ENCODE results near the gene SETBP1. TPM values are rescaled to one million over a fixed set of nuclear protein-coding genes. Genes with fewer than 3 reads are reported as not detected.

Gene SETBP1
- total RNA-seq, 1 experiment from 2014 or later, result 4.0 TPM

GRCh38 chr18:44917216-44918141 is 236.8 kb downstream of the SETBP1 start:
- Mint-ChIP-seq H3K4me3 (ENCODE audit: unreplicated experiment) (no peak overlapping the region), H3K9me3 (ENCODE audit: unreplicated experiment) (no peaks in the 10 kb centered on the region), H3K4me1 (ENCODE audit: low read depth, unreplicated experiment) (peaks cover 7% of the 10 kb centered on the region), H3K27me3 (ENCODE audit: insufficient read depth, unreplicated experiment) (no peaks in the 10 kb centered on the region), H3K36me3 (ENCODE audit: insufficient read depth, unreplicated experiment) (no peaks in the 10 kb centered on the region), H3K27ac (ENCODE audit: unreplicated experiment) (peak overlapping the region; percentile 44)
- H3K27me3 ChIP-seq (replicated peaks; ENCODE audit: control insufficient read depth, insufficient read depth, low read length), result no peaks in the 10 kb centered on the region
- no peaks in the 10 kb centered on the region for H3K36me3 ChIP-seq (ENCODE audit: control insufficient read depth, insufficient read depth, low read length)
- no peaks in the 10 kb centered on the region for H3K9me3 ChIP-seq
- H3K4me1 ChIP-seq, result 0 out of 2 replicates have a peak, but pooled peaks cover 9% of the 10 kb centered on the region
- H3K4me3 ChIP-seq (ENCODE audit: low read depth, low read length), result no peak overlapping the region
- DNase-seq, result no peak
- BruUV-seq (replicated peaks), result no TSS peak
- ChIA-PET POLR2A (interaction anchor here (0.5 kb wide), 1 partner anchor 442 kb away, joined by 3 read pairs; no protein-coding TSS in a partner anchor), CTCF (no interaction called here)
- intact Hi-C loops (cut with micrococcal nuclease; ENCODE audit: unreplicated experiment), result no loop called here
- no peak for TF ChIP-seq CTCF (IDR thresholded peaks at IDR 0.05; ENCODE audit: insufficient read depth in 1 of 2, low read depth in 1 of 2, low read length in 1 of 2, severe bottlenecking in 1 of 2, unreplicated experiment in 1 of 2)

- H3K27ac Mint-ChIP-seq (ENCODE audit: unreplicated experiment), result peak overlapping the region; percentile 44
- no TSS peak for BruUV-seq (replicated peaks)
- DNase-seq, result peak; percentile 17 to 32
Observed at GRCh38 chr18:44918142-44918476, 237.4 kb downstream of the SETBP1 start.

GRCh38 chr18:44920441-44920840 is 239.8 kb downstream of the SETBP1 start:
- no peaks in the 10 kb centered on the region for H3K27me3 Mint-ChIP-seq (ENCODE audit: insufficient read depth, unreplicated experiment)
- no peaks in the 10 kb centered on the region for H3K36me3 Mint-ChIP-seq (ENCODE audit: insufficient read depth, unreplicated experiment)
- Histone ChIP-seq H3K4me1 (0 out of 2 replicates have a peak, but pooled peaks cover 9% of the 10 kb centered on the region), H3K4me3 (ENCODE audit: low read depth, low read length) (no peak overlapping the region), H3K9me3 (no peaks in the 10 kb centered on the region), H3K27me3 (replicated peaks; ENCODE audit: control insufficient read depth, insufficient read depth, low read length) (no peaks in the 10 kb centered on the region), H3K36me3 (ENCODE audit: control insufficient read depth, insufficient read depth, low read length) (no peaks in the 10 kb centered on the region)
- no peaks in the 10 kb centered on the region for H3K9me3 Mint-ChIP-seq (ENCODE audit: unreplicated experiment)
- H3K4me1 Mint-ChIP-seq (ENCODE audit: low read depth, unreplicated experiment), result peaks cover 7% of the 10 kb centered on the region
- intact Hi-C loops (cut with micrococcal nuclease; ENCODE audit: unreplicated experiment), result no loop called here
- no peak overlapping the region for H3K27ac Mint-ChIP-seq (ENCODE audit: unreplicated experiment)
- CTCF ChIA-PET, result no interaction called here
- H3K4me3 Mint-ChIP-seq (ENCODE audit: unreplicated experiment), result no peak overlapping the region
- no peak for TF ChIP-seq CTCF (IDR thresholded peaks at IDR 0.05; ENCODE audit: insufficient read depth in 1 of 2, low read depth in 1 of 2, low read length in 1 of 2, severe bottlenecking in 1 of 2, unreplicated experiment in 1 of 2)
- no peak for DNase-seq
- POLR2A ChIA-PET, result no interaction called here
- no TSS peak for BruUV-seq (replicated peaks)

More at GRCh38 chr18:44918142-44918476, 237.4 kb downstream of the SETBP1 start:
- intact Hi-C loops (cut with micrococcal nuclease; ENCODE audit: unreplicated experiment), result no loop called here
- Mint-ChIP-seq H3K36me3 (ENCODE audit: insufficient read depth, unreplicated experiment) (no peaks in the 10 kb centered on the region), H3K27me3 (ENCODE audit: insufficient read depth, unreplicated experiment) (no peaks in the 10 kb centered on the region), H3K4me3 (ENCODE audit: unreplicated experiment) (no peak overlapping the region), H3K4me1 (ENCODE audit: low read depth, unreplicated experiment) (peaks cover 7% of the 10 kb centered on the region), H3K9me3 (ENCODE audit: unreplicated experiment) (no peaks in the 10 kb centered on the region)
- Histone ChIP-seq H3K4me3 (ENCODE audit: low read depth, low read length) (no peak overlapping the region), H3K9me3 (no peaks in the 10 kb centered on the region), H3K4me1 (0 out of 2 replicates have a peak, but pooled peaks cover 9% of the 10 kb centered on the region), H3K36me3 (ENCODE audit: control insufficient read depth, insufficient read depth, low read length) (no peaks in the 10 kb centered on the region), H3K27me3 (replicated peaks; ENCODE audit: control insufficient read depth, insufficient read depth, low read length) (no peaks in the 10 kb centered on the region)
- CTCF ChIA-PET, result no interaction called here
- POLR2A ChIA-PET, result no interaction called here
- no peak for TF ChIP-seq CTCF (IDR thresholded peaks at IDR 0.05; ENCODE audit: insufficient read depth in 1 of 2, low read depth in 1 of 2, low read length in 1 of 2, severe bottlenecking in 1 of 2, unreplicated experiment in 1 of 2)
